Testis (tissue), 3 donors: ENCODE measurements around the gene ABCA4. TPM values are rescaled to one million over a fixed set of nuclear protein-coding genes. Genes with fewer than 3 reads are reported as not detected.

Experiments used
- DNase-seq: peaks from one replicate; pipeline ENCODE4 v3.0.0-alpha.2; 2019
- H3K27ac ChIP-seq, 2 donors: fragments of 200-600 bp; sonication (generic); one replicate each; pipeline ENCODE4 v1.5.1; 2019
- H3K27me3 ChIP-seq: fragments of 200-600 bp; sonication (generic); one replicate; pipeline ENCODE4 v1.5.1; 2019
- H3K36me3 ChIP-seq: fragments of 200-600 bp; sonication (generic); one replicate; pipeline ENCODE4 v1.5.1; 2017; ENCODE audit warnings: low read depth; ENCODE audit errors: missing control alignments
- H3K4me1 ChIP-seq: fragments of 200-600 bp; sonication (generic); one replicate; pipeline ENCODE4 v1.5.1; 2019
- H3K4me3 ChIP-seq, 2 donors: fragments of 200-600 bp; sonication (generic); one replicate each; pipeline ENCODE4 v1.5.1; 2017 to 2019
- H3K9me3 ChIP-seq: fragments of 200-600 bp; sonication (generic); one replicate; pipeline ENCODE4 v1.5.1; 2017
- POLR2A ChIP-seq: fragments of 450-650 bp; IDR thresholded peaks from one replicate; pipeline ENCODE4 v1.6.1; 2017; ENCODE audit warnings: antibody characterized with exemption, mild to moderate bottlenecking, moderate library complexity
- WGBS, 2 donors: methylation state at CpG; one replicate each; pipeline ENCODE4 v1.1.5; 2018; 5-methylcytosine and 5-hydroxymethylcytosine counted together
- intact Hi-C: fragments of 100-400 bp; cut with DNase I; formaldehyde crosslinking; loops from one replicate; pipeline ENCODE4 v1.15.1; 2023; ENCODE audit warnings: low total_unique reads
- polyA plus RNA-seq: library from polyadenylated mRNA; stranded (reverse); fragments of 350-450 nt; fragmentation: Illumina TruSeq; extraction: RNeasy Lipid Tissue Mini Kit (QIAGEN cat#74804); gene quantifications from one replicate; pipeline ENCODE4 v1.2.3, GENCODE V29; 2014; ENCODE audit warnings: low read depth, low replicate concordance; ENCODE audit not compliant: insufficient read depth
- total RNA-seq, 2 donors: library from RNA; depleted of rRNA; stranded (reverse); fragments of >200 nt; gene quantifications; one replicate each; pipeline ENCODE4 v1.2.3, GENCODE V29; 2016
- TF ChIP-seq, protein P1 (sequence below), 3 experiments: fragments of 450-650 bp in 2 of 3; fragments of 200-600 bp in 1 of 3; sonication (generic) in 1 of 3; IDR thresholded peaks; one replicate each; pipeline ENCODE4 v1.5.1; 2016 to 2019; ENCODE audit warnings: antibody characterized with exemption in 3 of 3, mild to moderate bottlenecking in 2 of 3, moderate library complexity in 1 of 3

ABCA4 gene
- total and polyA plus RNA-seq, 3 donors from 2014 or later, result 1.6 to 1.8 (median 1.8) TPM

DNA sequence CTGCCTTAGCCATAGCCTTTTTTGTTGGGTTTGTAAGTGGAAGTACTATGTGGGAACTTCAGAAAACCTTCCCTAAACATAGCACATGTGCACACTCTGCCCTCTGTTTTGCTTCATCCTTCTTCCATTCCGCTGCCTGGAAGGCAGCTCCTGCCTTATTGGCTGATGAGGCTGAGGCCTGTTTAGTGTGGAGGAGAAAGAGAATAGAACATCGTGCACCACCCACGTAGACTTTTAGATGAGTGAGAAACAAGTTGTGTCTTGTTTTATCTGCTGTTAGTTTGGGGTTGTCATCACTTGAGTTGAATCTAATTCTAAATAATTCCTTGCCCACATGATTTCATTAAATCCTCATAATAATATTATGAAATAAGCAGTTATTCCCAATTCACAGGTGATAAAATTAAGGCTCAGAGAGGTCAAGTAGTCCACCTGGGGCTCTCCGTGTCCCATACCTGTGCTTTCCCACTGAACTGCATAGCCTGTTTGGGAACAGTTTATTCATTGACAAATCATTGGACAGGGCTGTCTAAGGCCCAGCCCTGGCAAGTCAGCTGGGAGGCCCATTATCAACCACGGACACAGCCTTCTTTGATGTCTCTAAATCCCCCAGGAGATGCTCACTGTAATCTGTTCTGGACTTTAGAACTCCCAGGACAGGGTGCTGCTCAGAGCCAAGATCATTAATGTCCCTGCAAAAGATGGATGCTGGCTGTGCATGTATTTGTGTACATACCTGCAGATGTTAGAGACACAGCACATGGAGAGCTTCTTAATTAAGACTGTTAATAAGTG lies 93.0 kb downstream of the ABCA4 start:
- intact Hi-C loops, result loop anchor here (5.0 kb wide), 1 partner anchor 309 kb away; no protein-coding TSS in a partner anchor
- TF ChIP-seq, protein P1, sequence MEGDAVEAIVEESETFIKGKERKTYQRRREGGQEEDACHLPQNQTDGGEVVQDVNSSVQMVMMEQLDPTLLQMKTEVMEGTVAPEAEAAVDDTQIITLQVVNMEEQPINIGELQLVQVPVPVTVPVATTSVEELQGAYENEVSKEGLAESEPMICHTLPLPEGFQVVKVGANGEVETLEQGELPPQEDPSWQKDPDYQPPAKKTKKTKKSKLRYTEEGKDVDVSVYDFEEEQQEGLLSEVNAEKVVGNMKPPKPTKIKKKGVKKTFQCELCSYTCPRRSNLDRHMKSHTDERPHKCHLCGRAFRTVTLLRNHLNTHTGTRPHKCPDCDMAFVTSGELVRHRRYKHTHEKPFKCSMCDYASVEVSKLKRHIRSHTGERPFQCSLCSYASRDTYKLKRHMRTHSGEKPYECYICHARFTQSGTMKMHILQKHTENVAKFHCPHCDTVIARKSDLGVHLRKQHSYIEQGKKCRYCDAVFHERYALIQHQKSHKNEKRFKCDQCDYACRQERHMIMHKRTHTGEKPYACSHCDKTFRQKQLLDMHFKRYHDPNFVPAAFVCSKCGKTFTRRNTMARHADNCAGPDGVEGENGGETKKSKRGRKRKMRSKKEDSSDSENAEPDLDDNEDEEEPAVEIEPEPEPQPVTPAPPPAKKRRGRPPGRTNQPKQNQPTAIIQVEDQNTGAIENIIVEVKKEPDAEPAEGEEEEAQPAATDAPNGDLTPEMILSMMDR (IDR thresholded peaks at IDR 0.05), result no peak
- TF ChIP-seq POLR2A, result no peak
- H3K9me3 ChIP-seq, result no peaks in the 10 kb centered on the region
- no peak for DNase-seq
- WGBS, 2 donors, result 51 to 65% methylated on average over 5 of the region's 5 CpGs
- H3K27me3 ChIP-seq, result no peaks in the 10 kb centered on the region
- H3K4me3 ChIP-seq, result no peak overlapping the region
- H3K27ac ChIP-seq, result no peak overlapping the region
- H3K36me3 ChIP-seq, result no peaks in the 10 kb centered on the region
- no peaks in the 10 kb centered on the region for H3K4me1 ChIP-seq

DNA sequence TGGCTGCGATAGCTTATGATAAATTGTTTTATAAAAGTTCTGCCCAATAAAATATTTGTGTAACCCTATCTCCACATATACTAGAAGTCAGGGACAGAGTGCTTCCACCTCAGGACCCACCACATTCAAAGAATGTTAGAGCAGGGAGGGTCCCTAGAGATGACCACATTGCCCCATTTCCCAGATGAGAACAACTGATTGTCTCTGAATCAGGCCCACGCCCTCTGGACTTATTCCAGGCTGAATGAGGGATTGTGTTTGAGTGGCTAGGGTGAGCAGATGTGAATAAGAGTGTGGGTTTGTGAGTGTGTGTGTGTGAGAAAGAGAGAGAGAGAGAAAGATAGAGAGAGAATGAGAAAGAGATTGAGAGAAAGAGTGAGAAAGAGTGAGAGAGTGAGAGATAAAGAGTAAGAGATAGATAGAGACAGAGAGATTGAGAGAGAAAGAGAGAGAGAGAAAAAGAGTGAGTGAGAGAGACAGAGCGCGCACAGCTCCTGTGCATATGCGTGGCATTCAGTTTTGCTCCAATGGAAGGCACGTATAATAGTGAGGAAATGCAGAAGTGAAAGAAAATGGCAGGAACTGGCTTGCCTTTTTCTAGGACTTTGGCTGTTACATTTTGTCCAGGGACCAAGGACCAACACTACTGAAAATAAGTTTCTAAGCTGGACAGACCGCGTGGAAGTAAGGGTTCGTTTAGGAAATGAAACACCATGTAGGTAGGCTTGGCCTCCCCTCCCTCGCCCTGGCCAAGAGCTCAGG lies 94.1 kb downstream of the ABCA4 start:
- Histone ChIP-seq H3K36me3 (no peaks in the 10 kb centered on the region), H3K27me3 (no peaks in the 10 kb centered on the region), H3K27ac (no peak overlapping the region), H3K4me3 (no peak overlapping the region), H3K9me3 (no peaks in the 10 kb centered on the region), H3K4me1 (no peaks in the 10 kb centered on the region)
- no peak for TF ChIP-seq POLR2A
- TF ChIP-seq, protein P1 (IDR thresholded peaks at IDR 0.05), result no peak
- intact Hi-C loops, result loop anchor here (5.0 kb wide), 1 partner anchor 311 kb away; no protein-coding TSS in a partner anchor
- no peak for DNase-seq
- 88% methylated on average over 9 to 10 of the region's 10 CpGs for WGBS, 2 donors

GRCh38 chr1:94025383-94026340 lies 95.3 kb downstream of the ABCA4 start:
- TF ChIP-seq, protein P1 (IDR thresholded peaks at IDR 0.05), result peak; percentile 82 to 84 (median 82)
- no peak for TF ChIP-seq POLR2A
- WGBS, 2 donors, result 65 to 68% methylated on average over 18 of the region's 18 CpGs
- H3K9me3 ChIP-seq, result no peaks in the 10 kb centered on the region
- no peak overlapping the region for H3K4me3 ChIP-seq
- H3K36me3 ChIP-seq, result no peaks in the 10 kb centered on the region
- H3K27ac ChIP-seq, result no peak overlapping the region
- no peaks in the 10 kb centered on the region for H3K27me3 ChIP-seq
- intact Hi-C loops, result loop anchor here (5.0 kb wide), 1 partner anchor 312 kb away; no protein-coding TSS in a partner anchor
- DNase-seq, result peak; percentile 56
- peaks cover under 1% of the 10 kb centered on the region for H3K4me1 ChIP-seq

DNA sequence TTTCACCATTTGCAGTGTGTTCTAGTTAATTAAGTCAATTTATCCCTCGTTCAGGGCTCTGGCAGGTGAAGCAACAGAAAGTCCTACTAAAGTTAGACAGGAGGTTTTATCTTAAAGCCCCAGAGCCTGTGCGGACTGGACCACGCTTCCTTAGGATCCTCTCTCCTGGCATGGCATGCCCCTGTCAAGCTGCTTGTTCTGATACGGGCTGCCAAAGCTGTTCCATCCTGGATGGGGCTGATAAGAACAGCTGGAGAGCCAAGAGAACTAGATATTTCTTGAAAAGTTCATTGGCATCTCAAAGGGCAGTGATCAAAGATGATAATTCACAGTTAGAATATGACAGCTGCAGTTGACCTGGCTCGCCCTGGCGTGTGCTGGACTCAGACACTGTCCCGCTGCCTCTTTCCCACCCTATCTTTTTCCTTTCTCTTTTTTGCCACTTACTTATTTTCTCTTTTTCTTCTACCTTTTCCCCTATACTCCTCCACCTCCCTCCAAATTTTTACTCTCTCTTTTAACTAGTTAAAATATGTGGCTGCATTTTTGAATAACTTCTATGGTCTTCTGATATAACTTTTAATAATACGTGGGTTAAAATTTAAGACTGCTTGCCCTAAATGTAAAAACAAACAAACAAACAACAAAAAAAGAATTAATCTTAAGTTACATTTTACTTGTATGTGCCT lies 96.7 kb downstream of the ABCA4 start:
- H3K27me3 ChIP-seq, result no peaks in the 10 kb centered on the region
- no peak overlapping the region for H3K27ac ChIP-seq
- TF ChIP-seq POLR2A, result no peak
- TF ChIP-seq, protein P1 (IDR thresholded peaks at IDR 0.05), result no peak
- no peak overlapping the region for H3K4me3 ChIP-seq
- WGBS, 2 donors, result 87 to 88% methylated on average over 8 of the region's 8 CpGs
- H3K36me3 ChIP-seq, result no peaks in the 10 kb centered on the region
- intact Hi-C loops, result no loop called here
- DNase-seq, result no peak
- H3K9me3 ChIP-seq, result no peaks in the 10 kb centered on the region
- peaks cover 6% of the 10 kb centered on the region for H3K4me1 ChIP-seq
